K562 (cell line): ENCODE results near the gene CXXC4. TPM values are rescaled to one million over a fixed set of nuclear protein-coding genes. Genes with fewer than 3 reads are reported as not detected.

Experiments
- ATAC-seq: fragments of 200-7000 bp; cut with Tn5 transposase; 3 replicates; pipeline ENCODE4 v1.9.1; 2020; ENCODE audit warnings: moderate library complexity
- BruUV-seq: library from RNA; stranded (reverse); fragments of 400-500 nt; replicated peaks from 2 replicates; lab custom pipeline; 2021; lab: Mats Ljungman, UMichigan
- CTCF ChIA-PET: fragments of 300-600 bp; formaldehyde crosslinking; extraction: SDS; loops from one replicate; lab custom pipeline; 2021; ENCODE audit warnings: low intra/inter-chr PET ratio; lab: Yijun Ruan, JAX
- POLR2A ChIA-PET: fragments of 300-600, 350-650 bp; sonication (Branson Sonifier 250); formaldehyde crosslinking; extraction: SDS; loops from one replicate; lab custom pipeline; 2021; ENCODE audit warnings: antibody characterized with exemption, inconsistent platforms; lab: Yijun Ruan, JAX
- DNase-seq, 4 experiments: peaks; one replicate each; pipeline versions ENCODE4 v3.0.0 to v3.0.0-alpha.2; 2011 to 2018; ENCODE audit warnings: low spot score in 3 of 4, mixed read lengths in 3 of 4; ENCODE audit errors: extremely low read depth in 1 of 4
- FAIRE-seq: peaks from 2 replicates; lab custom pipeline; 2011; peaks lifted over from hg19 to GRCh38; lab: Jason Lieb, UNC
- H2AFZ ChIP-seq: 2 replicates; pipeline ENCODE4 v1.6.0; 2011; ENCODE audit warnings: low read depth, low read length, control low read depth, inconsistent platforms
- H3K27ac ChIP-seq: fragments of 200-600 bp; 3 replicates; pipeline ENCODE4 v1.8.0; 2011; ENCODE audit warnings: low read depth, mild to moderate bottlenecking, control low read depth, inconsistent platforms, low read length, moderate library complexity, mixed read lengths; ENCODE audit errors: extremely low read depth
- H3K27me3 ChIP-seq, 2 experiments: fragments of 300-600 bp in 1 of 2; 2 replicates in 1 of 2; 3 replicates in 1 of 2; pipeline versions ENCODE4 v1.6.0 to v1.8.0; 2011; ENCODE audit warnings: inconsistent platforms in 2 of 2, low read length in 2 of 2, mild to moderate bottlenecking in 1 of 2, mixed read lengths in 1 of 2, moderate library complexity in 1 of 2; ENCODE audit not compliant: control insufficient read depth in 2 of 2, insufficient read depth in 2 of 2
- H3K36me3 ChIP-seq: fragments of 300-600 bp; 3 replicates; pipeline ENCODE4 v1.8.0; 2011; ENCODE audit warnings: mild to moderate bottlenecking, low read length, inconsistent platforms; ENCODE audit not compliant: control insufficient read depth, insufficient read depth
- H3K4me1 ChIP-seq, 2 experiments: fragments of 200-600 bp in 1 of 2; replicated peaks in 1 of 2; 2 replicates in 1 of 2; 3 replicates in 1 of 2; pipeline versions ENCODE4 v1.5.1 to v1.8.0; 2011; ENCODE audit warnings: inconsistent platforms in 2 of 2, low read length in 2 of 2, mild to moderate bottlenecking in 1 of 2, mixed read lengths in 1 of 2, moderate library complexity in 1 of 2; ENCODE audit not compliant: control insufficient read depth in 2 of 2, insufficient read depth in 2 of 2
- H3K4me2 ChIP-seq: 2 replicates; pipeline ENCODE4 v1.6.1; 2011; ENCODE audit warnings: low read length, control low read depth, inconsistent platforms, mixed read lengths; ENCODE audit not compliant: insufficient read depth
- H3K4me3 ChIP-seq: fragments of 200-600 bp; sonication (generic), shearing (Covaris generic); 2 replicates; pipeline ENCODE4 v1.5.1; 2016; ENCODE audit warnings: control low read depth, inconsistent platforms
- H3K79me2 ChIP-seq: fragments of 200-600 bp; 3 replicates; pipeline ENCODE4 v1.8.0; 2011; ENCODE audit warnings: low read length, inconsistent platforms; ENCODE audit not compliant: control insufficient read depth, insufficient read depth
- H3K9ac ChIP-seq, 2 experiments: 2 replicates each; pipeline versions ENCODE4 v1.6.0 to v1.6.1; 2011; ENCODE audit warnings: low read depth in 2 of 2, low read length in 2 of 2, control low read depth in 1 of 2, inconsistent platforms in 1 of 2, mild to moderate bottlenecking in 1 of 2, mixed read lengths in 1 of 2; ENCODE audit not compliant: insufficient read depth in 1 of 2
- H3K9me1 ChIP-seq: one replicate; pipeline ENCODE4 v1.6.0; 2011; ENCODE audit warnings: inconsistent platforms, mild to moderate bottlenecking, low read length, moderate library complexity; ENCODE audit not compliant: control insufficient read depth, insufficient read depth
- H3K9me3 ChIP-seq: replicated peaks from 2 replicates; pipeline ENCODE4 v1.5.1; 2011; ENCODE audit warnings: low read depth, low read length, inconsistent platforms; ENCODE audit not compliant: control insufficient read depth, insufficient read depth
- H4K20me1 ChIP-seq: replicated peaks from 2 replicates; pipeline ENCODE4 v1.6.1; 2011; ENCODE audit warnings: low read length, inconsistent platforms, mixed read lengths; ENCODE audit not compliant: control insufficient read depth, insufficient read depth
- CSDE1 ChIP-seq, 2 experiments: fragments of 450-650 bp; IDR thresholded peaks; 2 replicates each; pipeline ENCODE4 v1.6.1; 2016; ENCODE audit warnings: mild to moderate bottlenecking in 1 of 2
- DPF2 ChIP-seq: fragments of 450-650 bp; IDR thresholded peaks from 2 replicates; pipeline ENCODE4 v1.6.1; 2016
- RHOXF2B ChIP-seq: fragments of 250-450 bp; sonication (Bioruptor Pico); conservative IDR thresholded peaks from 2 replicates; pipeline ENCODE4 v1.5.1; 2021
- STAT6 ChIP-seq: sonication (generic); formaldehyde crosslinking; IDR thresholded peaks from 2 replicates; pipeline ENCODE4 v1.8.1; 2023; ENCODE audit warnings: mild to moderate bottlenecking, missing genetic modification reagents
- ZFPM2 ChIP-seq: fragments of 250-450 bp; sonication (Bioruptor Pico); IDR thresholded peaks from 2 replicates; pipeline ENCODE4 v1.5.1; 2022; ENCODE audit warnings: mild to moderate bottlenecking
- WGBS: fragments of 100-300 bp; shearing (Covaris generic); methylation state at CpG from one replicate; pipeline ENCODE4 v1.1.6; 2016; ENCODE audit warnings: low coverage, mixed read lengths; ENCODE audit not compliant: insufficient coverage; ENCODE audit errors: missing lambda C conversion rate; 5-methylcytosine and 5-hydroxymethylcytosine counted together
- in situ Hi-C: fragments of 300-500 bp; cut with MboI; formaldehyde crosslinking; loops from 4 replicates; pipeline ENCODE4 v1.15.0; 2018; ENCODE audit warnings: inconsistent platforms, mixed read lengths
- intact Hi-C: fragments of 100-400 bp; cut with micrococcal nuclease; formaldehyde crosslinking; loops from 2 replicates; pipeline ENCODE4 v1.14.2; 2022
- polyA plus RNA-seq, 8 experiments: library from polyadenylated mRNA; depleted of rRNA in 4 of 8; stranded (reverse) in 5 of 8; unstranded in 3 of 8; fragments of >200 nt; fragmentation: Nextera tagmentation in 2 of 8; fragmentation: Illumina TruSeq in 1 of 8; extraction: Ambion mirVana in 2 of 8; extraction: Trizol in 1 of 8; gene quantifications; 2 replicates each; pipeline versions ENCODE4 v1.2.1 to v1.2.3, GENCODE V29; 2011 to 2014; ENCODE audit warnings: inconsistent platforms in 1 of 8, missing spikeins in 1 of 8
- total RNA-seq, 7 experiments: library from RNA; depleted of rRNA in 6 of 7; stranded (reverse); fragments of >200 nt in 6 of 7; fragmentation: Illumina TruSeq in 2 of 7; extraction: Trizol in 2 of 7; gene quantifications; 2 replicates each; pipeline versions ENCODE4 v1.2.1 to v1.2.3, GENCODE V29; 2011 to 2021; ENCODE audit warnings: low replicate concordance in 1 of 7
- TF ChIP-seq, protein P1 (sequence below): IDR thresholded peaks from 2 replicates; pipeline ENCODE4 v1.6.1; 2011; ENCODE audit warnings: borderline replicate concordance, low read depth, mild to moderate bottlenecking, moderate library complexity, low read length; ENCODE audit not compliant: insufficient read depth, poor library complexity, severe bottlenecking
- TF ChIP-seq, protein P2 (sequence below): fragments of 250-450 bp; sonication (Bioruptor Pico); IDR thresholded peaks from 2 replicates; pipeline ENCODE4 v1.5.0; 2021

The CXXC4 gene
- total and polyA plus RNA-seq, 9 of the 15 experiments (the other 6 are each of a cell fraction or from before 2014, with no cell fraction given), result not detected

DNA sequence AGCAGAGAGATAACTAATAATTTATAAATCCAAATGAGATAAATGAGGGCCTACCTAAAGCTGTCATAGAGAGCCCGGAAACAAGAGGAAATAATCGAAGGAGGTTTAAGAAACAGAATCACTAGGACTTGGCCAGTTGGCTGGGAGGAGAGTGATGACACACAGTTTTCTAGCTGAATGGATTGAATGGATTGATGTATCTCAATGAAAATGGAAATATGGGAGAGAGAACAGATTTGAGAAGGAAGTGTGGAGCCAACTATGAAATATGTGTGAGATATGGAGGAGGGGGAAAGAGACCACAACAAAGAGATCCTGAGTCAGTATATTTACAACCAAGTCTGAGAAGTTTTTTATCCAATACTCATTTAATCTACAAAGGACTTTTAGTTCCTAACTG, 35.7 kb upstream of the CXXC4 start:
- TF ChIP-seq DPF2 (no peak), RHOXF2B (CRISPR knock-in tag) (no peak), CSDE1 (IDR thresholded peaks at IDR 0.05) (no peak), ZFPM2 (CRISPR knock-in tag) (no peak), STAT6 (CRISPR knock-in tag) (no peak)
- TF ChIP-seq, protein P1, sequence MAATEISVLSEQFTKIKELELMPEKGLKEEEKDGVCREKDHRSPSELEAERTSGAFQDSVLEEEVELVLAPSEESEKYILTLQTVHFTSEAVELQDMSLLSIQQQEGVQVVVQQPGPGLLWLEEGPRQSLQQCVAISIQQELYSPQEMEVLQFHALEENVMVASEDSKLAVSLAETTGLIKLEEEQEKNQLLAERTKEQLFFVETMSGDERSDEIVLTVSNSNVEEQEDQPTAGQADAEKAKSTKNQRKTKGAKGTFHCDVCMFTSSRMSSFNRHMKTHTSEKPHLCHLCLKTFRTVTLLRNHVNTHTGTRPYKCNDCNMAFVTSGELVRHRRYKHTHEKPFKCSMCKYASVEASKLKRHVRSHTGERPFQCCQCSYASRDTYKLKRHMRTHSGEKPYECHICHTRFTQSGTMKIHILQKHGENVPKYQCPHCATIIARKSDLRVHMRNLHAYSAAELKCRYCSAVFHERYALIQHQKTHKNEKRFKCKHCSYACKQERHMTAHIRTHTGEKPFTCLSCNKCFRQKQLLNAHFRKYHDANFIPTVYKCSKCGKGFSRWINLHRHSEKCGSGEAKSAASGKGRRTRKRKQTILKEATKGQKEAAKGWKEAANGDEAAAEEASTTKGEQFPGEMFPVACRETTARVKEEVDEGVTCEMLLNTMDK, result no peak
- TF ChIP-seq, protein P2, sequence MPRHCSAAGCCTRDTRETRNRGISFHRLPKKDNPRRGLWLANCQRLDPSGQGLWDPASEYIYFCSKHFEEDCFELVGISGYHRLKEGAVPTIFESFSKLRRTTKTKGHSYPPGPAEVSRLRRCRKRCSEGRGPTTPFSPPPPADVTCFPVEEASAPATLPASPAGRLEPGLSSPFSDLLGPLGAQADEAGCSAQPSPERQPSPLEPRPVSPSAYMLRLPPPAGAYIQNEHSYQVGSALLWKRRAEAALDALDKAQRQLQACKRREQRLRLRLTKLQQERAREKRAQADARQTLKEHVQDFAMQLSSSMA, result no peak
- Histone ChIP-seq H3K79me2 (no peaks in the 10 kb centered on the region), H4K20me1 (no peaks in the 10 kb centered on the region), H3K9me1 (no peaks in the 10 kb centered on the region), H3K9ac (no peak overlapping the region), H3K4me2 (no peak overlapping the region), H3K9me3 (no peaks in the 10 kb centered on the region; the same call in none of the 2 replicates), H2AFZ (no peak overlapping the region), H3K27ac (no peak overlapping the region), H3K27me3 (no peaks in the 10 kb centered on the region), H3K4me3 (no peak overlapping the region), H3K36me3 (no peaks in the 10 kb centered on the region), H3K4me1 (no peaks in the 10 kb centered on the region)
- no peak for FAIRE-seq
- intact Hi-C loops (no loop called here), in situ Hi-C loops (no loop called here)
- DNase-seq, result no peak
- ChIA-PET CTCF (no interaction called here), POLR2A (no interaction called here)
- BruUV-seq, result no TSS peak
- WGBS, result 0% methylated on average over 2 of the region's 2 CpGs
- ATAC-seq, result no peak
